NB4 (cell line): ENCODE measurements around the gene LAMTOR1.

Source experiments
- CTCF ChIP-seq: IDR thresholded peaks from one replicate; pipeline ENCODE4 v1.5.1; 2012; ENCODE audit warnings: low read depth, low read length
- POLR2A ChIP-seq: IDR thresholded peaks from 2 replicates; pipeline ENCODE4 v1.6.1; 2011; ENCODE audit warnings: mild to moderate bottlenecking; ENCODE audit not compliant: insufficient read length; ENCODE audit errors: extremely low read depth

GRCh38 chr11:72116019-72116755 lies 13.1 kb upstream of the LAMTOR1 start:
- TF ChIP-seq CTCF (no peak), POLR2A (no peak)
